H1 (cell line): ENCODE measurements around the gene TUBGCP3. TPM values are rescaled to one million over a fixed set of nuclear protein-coding genes. Genes with fewer than 3 reads are reported as not detected.

Source experiments
- EZH2 ChIP-seq: fragments of 200-600 bp; sonication (generic); IDR thresholded peaks from 2 replicates; pipeline ENCODE4 v1.7.1; 2012; ENCODE audit warnings: low read depth, mild to moderate bottlenecking, moderate library complexity, low read length, inconsistent platforms; ENCODE audit not compliant: severe bottlenecking
- JUN ChIP-seq: IDR thresholded peaks from 2 replicates; pipeline ENCODE4 v1.6.1; 2011; ENCODE audit warnings: low read depth, mild to moderate bottlenecking, improper control_type of control experiment, low read length
- PHF8 ChIP-seq: fragments of 200-600 bp; sonication (generic); conservative IDR thresholded peaks from 2 replicates; pipeline ENCODE4 v1.7.1; 2012; ENCODE audit warnings: low read depth, mild to moderate bottlenecking, inconsistent platforms, low read length, moderate library complexity
- POLR2AphosphoS5 ChIP-seq: IDR thresholded peaks from 2 replicates; pipeline ENCODE4 v1.6.1; 2011; ENCODE audit warnings: low read depth, low read length
- SIX5 ChIP-seq: IDR thresholded peaks from 2 replicates; pipeline ENCODE4 v1.6.1; 2011; ENCODE audit warnings: mild to moderate bottlenecking, low read depth, low read length
- polyA plus RNA-seq, 7 experiments: library from polyadenylated mRNA; depleted of rRNA in 3 of 7; stranded (reverse) in 5 of 7; unstranded in 2 of 7; fragments of >200 nt in 5 of 7; fragments of 200-250 nt in 2 of 7; gene quantifications; 1 replicate in 5 of 7; 2 replicates in 1 of 7; 4 replicates in 1 of 7; pipeline versions ENCODE4 v1.2.1 to v1.2.3, GENCODE V29; 2011 to 2013; ENCODE audit warnings: missing spikeins in 2 of 7, mixed read lengths in 2 of 7
- total RNA-seq: library from RNA; stranded (reverse); fragmentation: NEBNext Ultra II Directional; extraction: Animal tissue kit (Norgen Biotek cat#: 25700); gene quantifications from 2 replicates; pipeline ENCODE4 v1.2.1, GENCODE V29; 2021
- TF ChIP-seq, protein P1 (sequence below): IDR thresholded peaks from 2 replicates; pipeline ENCODE4 v1.6.1; 2011; ENCODE audit warnings: low read length, improper control_type of control experiment

Gene TUBGCP3
- total and polyA plus RNA-seq, 2 of the 8 experiments (the other 6 are each of a cell fraction or from before 2014, with no cell fraction given): 27.0 to 31.7 TPM

- no peak for TF ChIP-seq PHF8
- TF ChIP-seq EZH2: no peak
- no peak for TF ChIP-seq SIX5
- no peak for TF ChIP-seq POLR2AphosphoS5
- TF ChIP-seq, protein P1, sequence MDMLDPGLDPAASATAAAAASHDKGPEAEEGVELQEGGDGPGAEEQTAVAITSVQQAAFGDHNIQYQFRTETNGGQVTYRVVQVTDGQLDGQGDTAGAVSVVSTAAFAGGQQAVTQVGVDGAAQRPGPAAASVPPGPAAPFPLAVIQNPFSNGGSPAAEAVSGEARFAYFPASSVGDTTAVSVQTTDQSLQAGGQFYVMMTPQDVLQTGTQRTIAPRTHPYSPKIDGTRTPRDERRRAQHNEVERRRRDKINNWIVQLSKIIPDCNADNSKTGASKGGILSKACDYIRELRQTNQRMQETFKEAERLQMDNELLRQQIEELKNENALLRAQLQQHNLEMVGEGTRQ: no peak
- TF ChIP-seq JUN: no peak
- TF ChIP-seq, all 59 proteins: peak for 0
Measured at GRCh38 chr13:112531263-112531794, 56.6 kb downstream of the TUBGCP3 start (continued).
